Chondrocyte (in vitro differentiated cells): ENCODE results near the gene SSBP1. TPM values are rescaled to one million over a fixed set of nuclear protein-coding genes. Genes with fewer than 3 reads are reported as not detected.

Source experiments
- DNase-seq: peaks from one replicate; pipeline ENCODE4 v3.0.0; 2021; ENCODE audit warnings: mixed read lengths, low spot score
- H3K27ac Mint-ChIP-seq: one replicate; pipeline ENCODE4 v1.8.0; 2021; ENCODE audit warnings: mild to moderate bottlenecking, moderate library complexity, mixed read lengths; ENCODE audit not compliant: unreplicated experiment
- H3K27me3 Mint-ChIP-seq: 2 replicates; pipeline ENCODE4 v1.8.0; 2021; ENCODE audit warnings: low read depth, mixed read lengths
- H3K36me3 Mint-ChIP-seq: 2 replicates; pipeline ENCODE4 v1.8.0; 2021; ENCODE audit warnings: low read depth, mixed read lengths
- H3K4me1 Mint-ChIP-seq: 2 replicates; pipeline ENCODE4 v1.8.0; 2021; ENCODE audit warnings: low read depth, mild to moderate bottlenecking, mixed read lengths
- H3K4me3 Mint-ChIP-seq: one replicate; pipeline ENCODE4 v1.8.0; 2021; ENCODE audit warnings: mild to moderate bottlenecking, moderate library complexity, mixed read lengths; ENCODE audit not compliant: unreplicated experiment
- H3K9me3 Mint-ChIP-seq: 2 replicates; pipeline ENCODE4 v1.8.0; 2021; ENCODE audit warnings: low read depth, mixed read lengths
- CTCF ChIP-seq: fragments of 200-600 bp; sonication (generic); IDR thresholded peaks from 2 replicates; pipeline ENCODE4 v1.5.0; 2021; ENCODE audit warnings: antibody characterized with exemption, mild to moderate bottlenecking, moderate library complexity
- total RNA-seq: library from RNA; stranded (reverse); gene quantifications from 3 replicates; pipeline ENCODE4 v1.2.1, GENCODE V29; 2021

SSBP1 gene
- total RNA-seq, 1 donor from 2014 or later, result 102 TPM

DNA sequence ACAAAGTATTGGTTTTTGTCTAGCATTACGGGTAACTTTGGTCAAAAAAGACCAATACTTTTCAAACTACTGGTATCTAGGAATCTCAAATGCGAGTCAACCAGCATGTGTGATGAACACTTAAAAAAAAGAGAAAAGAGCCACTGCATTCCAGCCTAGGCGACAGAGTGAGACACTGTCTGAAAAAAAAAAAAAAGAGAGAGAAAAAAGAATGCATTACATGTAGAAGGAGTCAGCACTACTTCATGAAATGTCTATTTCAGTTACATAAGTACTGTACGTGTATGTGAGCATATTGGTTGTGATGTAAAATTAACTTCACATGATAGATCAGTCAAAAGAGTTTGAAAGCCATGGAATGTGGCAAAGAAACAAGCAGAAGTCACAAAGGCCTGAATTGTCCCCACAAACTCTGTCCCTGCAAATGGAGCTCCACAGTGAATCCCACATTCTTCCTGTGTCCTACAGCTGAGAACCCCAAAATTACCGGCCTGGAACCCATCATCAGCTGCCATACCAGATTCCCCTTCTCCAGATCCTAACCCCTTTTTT, 37.8 kb upstream of the SSBP1 start:
- no peak for TF ChIP-seq CTCF
- Mint-ChIP-seq H3K4me1 (peaks cover 36% of the 10 kb centered on the region), H3K4me3 (peak overlapping the region; percentile 69), H3K27me3 (no peaks in the 10 kb centered on the region), H3K36me3 (no peaks in the 10 kb centered on the region), H3K27ac (peak overlapping the region; percentile 57), H3K9me3 (no peaks in the 10 kb centered on the region)
- DNase-seq, result no peak

DNA sequence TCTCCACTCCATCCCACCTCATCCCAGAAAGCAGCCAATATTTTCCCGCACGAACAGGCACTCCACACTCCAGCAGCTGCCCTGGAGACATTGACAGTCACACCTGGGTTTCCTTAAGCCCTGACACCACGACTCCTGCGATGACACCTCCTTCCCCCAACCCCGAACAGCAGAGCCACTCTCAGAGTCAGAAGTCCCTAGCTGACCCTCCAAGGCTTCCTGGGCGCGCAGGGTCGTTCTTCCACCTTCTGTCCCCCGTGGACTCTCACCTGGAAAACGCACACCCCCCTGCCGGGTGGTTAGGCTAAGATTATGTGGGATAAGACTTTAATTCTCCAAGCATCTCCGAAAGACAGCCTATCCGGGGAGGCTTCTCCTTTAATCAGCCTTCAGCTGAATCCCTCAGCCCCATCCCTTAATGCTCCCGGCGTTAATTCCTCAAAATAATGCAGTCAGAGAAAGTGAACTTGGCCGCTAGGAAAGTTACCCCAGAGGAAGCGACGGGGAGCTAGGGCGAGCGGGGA, 37.2 kb upstream of the SSBP1 start:
- no peaks in the 10 kb centered on the region for H3K27me3 Mint-ChIP-seq
- TF ChIP-seq CTCF, result no peak
- peak overlapping the region; percentile 57 for H3K27ac Mint-ChIP-seq

GRCh38 chr7:141701489-141702046, 36.6 kb upstream of the SSBP1 start:
- Mint-ChIP-seq H3K27ac (no peak overlapping the region), H3K9me3 (no peaks in the 10 kb centered on the region), H3K4me1 (peaks cover 38% of the 10 kb centered on the region), H3K27me3 (no peaks in the 10 kb centered on the region), H3K4me3 (peak overlapping the region; percentile 69), H3K36me3 (no peaks in the 10 kb centered on the region)
- DNase-seq, result no peak
- peak; percentile 8 for TF ChIP-seq CTCF

More for the DNA sequence above, 37.2 kb upstream of the SSBP1 start:
- Mint-ChIP-seq H3K9me3 (no peaks in the 10 kb centered on the region), H3K4me3 (peak overlapping the region; percentile 69), H3K36me3 (no peaks in the 10 kb centered on the region), H3K4me1 (peaks cover 38% of the 10 kb centered on the region)
- no peak for DNase-seq

DNA sequence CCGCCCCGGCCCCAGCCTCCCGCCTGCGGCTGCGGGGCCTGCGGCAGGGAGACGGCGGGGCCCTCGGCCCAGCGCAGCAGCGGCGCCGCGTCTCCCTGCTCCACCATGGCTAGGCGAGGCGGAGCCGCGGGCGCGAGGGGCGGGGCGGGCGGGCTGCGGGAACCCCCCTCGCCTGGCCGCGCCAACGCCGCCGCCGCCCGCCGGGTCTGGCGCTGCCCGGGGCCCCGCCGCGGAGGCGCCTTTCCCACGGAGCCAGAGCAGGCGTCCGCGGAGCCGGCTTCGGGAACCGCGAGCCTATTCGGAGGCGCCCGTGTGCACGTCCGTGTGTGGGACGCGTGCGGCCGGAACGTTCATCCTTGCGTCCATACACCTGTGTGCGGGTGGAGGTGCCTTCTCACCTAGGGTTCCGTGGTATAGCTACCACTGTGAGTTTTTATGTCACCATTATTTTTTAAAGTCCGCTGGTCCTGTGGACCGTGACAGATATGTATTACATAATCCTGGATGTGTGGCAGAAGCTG, 36.1 kb upstream of the SSBP1 start, which contains the start of gene DENND11:
TSS of gene DENND11 (minus strand) at position 120 of the 521 bp plus-strand sequence. CDS start at position 107, 13 bp downstream.
- no peaks in the 10 kb centered on the region for H3K9me3 Mint-ChIP-seq
- H3K4me1 Mint-ChIP-seq, result peaks cover 38% of the 10 kb centered on the region
- DNase-seq, result no peak
- H3K36me3 Mint-ChIP-seq, result no peaks in the 10 kb centered on the region
- H3K27ac Mint-ChIP-seq, result peak within 1 kb of the TSS; percentile 57
- peak within 1 kb of the TSS; percentile 69 for H3K4me3 Mint-ChIP-seq
- H3K27me3 Mint-ChIP-seq, result no peaks in the 10 kb centered on the region
- no peak for TF ChIP-seq CTCF

GRCh38 chr7:141702892-141703291, 35.3 kb upstream of the SSBP1 start:
- H3K4me1 Mint-ChIP-seq, result peaks cover 31% of the 10 kb centered on the region

More at GRCh38 chr7:141702892-141703291, 35.3 kb upstream of the SSBP1 start:
- DNase-seq, result no peak
- no peak for TF ChIP-seq CTCF
- Mint-ChIP-seq H3K27ac (no peak overlapping the region), H3K4me3 (no peak overlapping the region), H3K27me3 (no peaks in the 10 kb centered on the region), H3K9me3 (no peaks in the 10 kb centered on the region), H3K36me3 (peaks cover 2% of the 10 kb centered on the region)
